Measurements from ENCODE around the gene PPP1R9B. TPM values are rescaled to one million over a fixed set of nuclear protein-coding genes. Genes with fewer than 3 reads are reported as not detected.

PPP1R9B gene
- total and polyA plus RNA-seq, 2 of the 8 experiments (the other 6 are each of a cell fraction or from before 2014, with no cell fraction given), result 5.2 to 13.1 TPM

DNA sequence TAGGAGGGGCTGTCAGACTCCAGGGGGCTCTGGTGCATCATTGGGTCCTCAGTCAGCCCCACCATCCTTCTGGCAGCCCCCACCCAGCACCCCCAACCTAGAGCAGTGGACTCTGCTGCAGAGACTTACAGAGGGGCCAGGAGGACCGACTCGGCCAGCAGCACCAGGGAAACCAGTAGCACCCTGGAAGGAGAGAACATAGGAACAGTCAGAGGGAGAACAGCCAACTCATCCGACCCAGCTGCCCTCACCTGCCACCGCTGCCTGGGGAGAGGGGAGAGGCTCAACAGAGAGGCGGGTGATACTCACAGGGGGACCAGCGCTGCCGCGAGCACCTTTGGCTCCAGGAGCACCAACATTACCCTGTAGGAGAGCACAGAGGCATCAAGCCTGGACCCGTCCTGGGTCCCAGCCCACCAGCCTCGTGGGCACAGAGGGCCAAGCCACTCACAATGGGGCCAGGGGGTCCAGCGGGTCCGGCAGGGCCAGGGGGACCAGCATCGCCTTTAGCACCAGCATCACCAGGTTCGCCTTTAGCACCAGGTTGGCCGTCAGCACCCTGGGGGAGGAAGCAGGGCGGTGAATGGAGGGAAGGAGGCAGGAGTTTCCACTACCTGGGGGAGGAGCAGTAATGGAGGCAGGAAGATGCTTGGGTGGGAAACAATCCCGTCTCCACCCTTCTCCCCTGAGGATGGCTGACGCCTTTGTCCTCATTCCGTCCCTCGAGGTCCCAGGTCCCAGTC, 39.2 kb upstream of the PPP1R9B start:
- Histone ChIP-seq H2AK5ac (ENCODE audit: low read depth, low read length) (no peak overlapping the region), H3K9ac (replicated peaks in 1 of 4; ENCODE audit: extremely low read depth in 1 of 4, low read depth in 3 of 4, low read length in 3 of 4) (no peak overlapping the region), H3K23ac (ENCODE audit: insufficient read length) (no peak overlapping the region), H4K5ac (ENCODE audit: insufficient read length, low read depth, low read length) (no peak overlapping the region), H4K8ac (ENCODE audit: extremely low read depth, insufficient read depth, low read length) (no peak overlapping the region), H3K9me3 (ENCODE audit: insufficient read depth in 2 of 2, low read depth in 1 of 2, low read length in 1 of 2) (no peaks in the 10 kb centered on the region), H3K79me2 (ENCODE audit: control insufficient read depth in 1 of 2, insufficient read depth in 2 of 2, low read length in 2 of 2) (no peaks in the 10 kb centered on the region), H3K4ac (replicated peaks; ENCODE audit: insufficient read length, low read depth, low read length) (no peak overlapping the region), H2BK5ac (ENCODE audit: low read depth, low read length) (no peak overlapping the region), H4K91ac (replicated peaks; ENCODE audit: insufficient read length, low read length) (no peak overlapping the region), H2BK20ac (ENCODE audit: low read length) (no peak overlapping the region), H4K20me1 (replicated peaks in 1 of 2; ENCODE audit: control insufficient read depth in 1 of 2, insufficient read depth in 2 of 2, low read length in 2 of 2) (peaks cover 1 to 4% of the 10 kb centered on the region in 2 experiments), H3K56ac (replicated peaks; ENCODE audit: insufficient read length, low read depth, low read length) (no peak overlapping the region), H3K27me3 (replicated peaks in 1 of 4; ENCODE audit: control insufficient read depth in 3 of 4, extremely low read depth in 1 of 4, insufficient read depth in 3 of 4, low read length in 3 of 4) (no peaks in the 10 kb centered on the region), H3K4me2 (ENCODE audit: insufficient read depth in 1 of 2, low read depth in 2 of 2, low read length in 2 of 2) (no peak overlapping the region), H3K18ac (ENCODE audit: extremely low read depth, low read length) (no peak overlapping the region), H2BK15ac (ENCODE audit: low read length) (no peak overlapping the region), H3K4me3 (ENCODE audit: extremely low read depth in 1 of 4, insufficient read depth in 2 of 4, low read depth in 3 of 4, low read length in 4 of 4) (no peak overlapping the region), H3K79me1 (ENCODE audit: low read depth, low read length) (no peaks in the 10 kb centered on the region), H3K27ac (ENCODE audit: low read depth, low read length) (no peak overlapping the region), H2BK120ac (replicated peaks; ENCODE audit: low read depth, low read length) (no peak overlapping the region), H2AFZ (ENCODE audit: low read length) (no peak overlapping the region), H3K4me1 (replicated peaks in 1 of 4; ENCODE audit: control insufficient read depth in 3 of 4, insufficient read depth in 4 of 4, low read length in 3 of 4) (peaks cover 0 to 2% (median under 1%) of the 10 kb centered on the region in 4 experiments; a peak in 4 of 7 replicates), H3K14ac (ENCODE audit: insufficient read length) (no peak overlapping the region), H3K23me2 (ENCODE audit: low read depth, low read length) (no peaks in the 10 kb centered on the region), H2BK12ac (ENCODE audit: low read depth, low read length) (no peak overlapping the region), H3K36me3 (ENCODE audit: control insufficient read depth in 2 of 4, insufficient read depth in 4 of 4, low read length in 3 of 4) (peaks cover 5 to 76% (median 36%) of the 10 kb centered on the region in 4 experiments; a peak in 7 of 8 replicates)
- no peak for FAIRE-seq
- 88% methylated on average over 16 of the region's 20 CpGs; no CpG with 5 or more reads in 1 of the 2 experiments for WGBS, 2 experiments (ENCODE audit: extremely low coverage in 1 of 2, insufficient coverage in 1 of 2, insufficient read length in 1 of 2, insufficient replicate concordance in 2 of 2, low coverage in 1 of 2, low lambda C conversion rate in 2 of 2, missing lambda C conversion rate in 1 of 2)
- ChIA-PET CTCF (ENCODE audit: partially characterized antibody) (interaction anchor here (0.7 to 1.7 kb wide), 4 partner anchors 12 to 24 kb away, joined by 4 to 7 read pairs (median 6); partner anchors contain the start of gene SGCA), POLR2A (ENCODE audit: partially characterized antibody) (interaction anchor here (1.0 kb wide), 1 partner anchor 11 kb away, joined by 4 read pairs; no protein-coding TSS in a partner anchor)
- DNase-seq (ENCODE audit: low read depth in 1 of 2, low spot score in 2 of 2), result no peak
- TF ChIP-seq EGR1 (IDR thresholded peaks at IDR 0.05; ENCODE audit: borderline replicate concordance, low read depth, low read length) (no peak), KDM4A (IDR thresholded peaks at IDR 0.05; ENCODE audit: low read depth, low read length, severe bottlenecking) (no peak), BACH1 (IDR thresholded peaks at IDR 0.05; ENCODE audit: low read length) (no peak), POLR2A (IDR thresholded peaks at IDR 0.05; ENCODE audit: control extremely low read depth in 1 of 2, low read depth in 2 of 2, low read length in 2 of 2) (no peak), JUND (IDR thresholded peaks at IDR 0.05; ENCODE audit: low read length) (no peak), CBX8 (IDR thresholded peaks at IDR 0.05; ENCODE audit: borderline replicate concordance, low read depth, low read length) (no peak), NRF1 (IDR thresholded peaks at IDR 0.05; ENCODE audit: low read depth, low read length) (no peak)
- TF ChIP-seq, protein P1, sequence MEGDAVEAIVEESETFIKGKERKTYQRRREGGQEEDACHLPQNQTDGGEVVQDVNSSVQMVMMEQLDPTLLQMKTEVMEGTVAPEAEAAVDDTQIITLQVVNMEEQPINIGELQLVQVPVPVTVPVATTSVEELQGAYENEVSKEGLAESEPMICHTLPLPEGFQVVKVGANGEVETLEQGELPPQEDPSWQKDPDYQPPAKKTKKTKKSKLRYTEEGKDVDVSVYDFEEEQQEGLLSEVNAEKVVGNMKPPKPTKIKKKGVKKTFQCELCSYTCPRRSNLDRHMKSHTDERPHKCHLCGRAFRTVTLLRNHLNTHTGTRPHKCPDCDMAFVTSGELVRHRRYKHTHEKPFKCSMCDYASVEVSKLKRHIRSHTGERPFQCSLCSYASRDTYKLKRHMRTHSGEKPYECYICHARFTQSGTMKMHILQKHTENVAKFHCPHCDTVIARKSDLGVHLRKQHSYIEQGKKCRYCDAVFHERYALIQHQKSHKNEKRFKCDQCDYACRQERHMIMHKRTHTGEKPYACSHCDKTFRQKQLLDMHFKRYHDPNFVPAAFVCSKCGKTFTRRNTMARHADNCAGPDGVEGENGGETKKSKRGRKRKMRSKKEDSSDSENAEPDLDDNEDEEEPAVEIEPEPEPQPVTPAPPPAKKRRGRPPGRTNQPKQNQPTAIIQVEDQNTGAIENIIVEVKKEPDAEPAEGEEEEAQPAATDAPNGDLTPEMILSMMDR (IDR thresholded peaks at IDR 0.05; ENCODE audit: control extremely low read depth in 1 of 3, insufficient read depth in 1 of 3, low read depth in 1 of 3, low read length in 3 of 3), result no peak
- TF ChIP-seq, protein P2, sequence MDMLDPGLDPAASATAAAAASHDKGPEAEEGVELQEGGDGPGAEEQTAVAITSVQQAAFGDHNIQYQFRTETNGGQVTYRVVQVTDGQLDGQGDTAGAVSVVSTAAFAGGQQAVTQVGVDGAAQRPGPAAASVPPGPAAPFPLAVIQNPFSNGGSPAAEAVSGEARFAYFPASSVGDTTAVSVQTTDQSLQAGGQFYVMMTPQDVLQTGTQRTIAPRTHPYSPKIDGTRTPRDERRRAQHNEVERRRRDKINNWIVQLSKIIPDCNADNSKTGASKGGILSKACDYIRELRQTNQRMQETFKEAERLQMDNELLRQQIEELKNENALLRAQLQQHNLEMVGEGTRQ (IDR thresholded peaks at IDR 0.05; ENCODE audit: low read length), result no peak
